ENCODE data around the gene ACTN4. TPM values are rescaled to one million over a fixed set of nuclear protein-coding genes. Genes with fewer than 3 reads are reported as not detected.

The ACTN4 gene
- total and polyA plus RNA-seq, 2 experiments from 2014 or later = 68.9 to 427 TPM

GRCh38 chr19:38730470-38730730, 83.0 kb downstream of the ACTN4 start (continued):
- no peak for TF ChIP-seq ZNF114 (CRISPR knock-in tag; IDR thresholded peaks at IDR 0.05)
- no peak for TF ChIP-seq CTCF (conservative IDR thresholded peaks at IDR 0.05; ENCODE audit: low read depth in 2 of 2)
- TF ChIP-seq CREB1 (CRISPR knock-in tag; IDR thresholded peaks at IDR 0.05; ENCODE audit: low read depth) = no peak
- no peak for TF ChIP-seq JUNB (IDR thresholded peaks at IDR 0.05; ENCODE audit: unreplicated experiment)
- no peak for TF ChIP-seq EZH2 (IDR thresholded peaks at IDR 0.05; ENCODE audit: low read depth, unreplicated experiment)
- TF ChIP-seq STAT1 (IDR thresholded peaks at IDR 0.05; ENCODE audit: unreplicated experiment) = no peak
- no peak for TF ChIP-seq NANOG (IDR thresholded peaks at IDR 0.05; ENCODE audit: borderline replicate concordance)

- Histone ChIP-seq H3K27me3 (ENCODE audit: insufficient read depth) (no peaks in the 10 kb centered on the region), H3K79me2 (replicated peaks; ENCODE audit: insufficient read depth) (no peaks in the 10 kb centered on the region), H3F3A (replicated peaks; ENCODE audit: low read depth) (peaks cover 15% of the 10 kb centered on the region; the same call in 1 of the 2 replicates), H2AFZ (no peak overlapping the region), H3K9me2 (ENCODE audit: insufficient read depth) (no peaks in the 10 kb centered on the region), H3K36me3 (ENCODE audit: insufficient read depth) (peaks cover 8% of the 10 kb centered on the region), H3K4me2 (no peak overlapping the region), H3K27ac (ENCODE audit: low read depth) (no peak overlapping the region), H4K20me1 (replicated peaks; ENCODE audit: insufficient read depth) (peaks cover 6% of the 10 kb centered on the region), H3K4me1 (ENCODE audit: insufficient read depth) (peaks cover 13% of the 10 kb centered on the region), H3K4me3 (no peak overlapping the region)
- Mint-ChIP-seq H3K4me3 (no peak overlapping the region), H3K9me3 (no peaks in the 10 kb centered on the region), H3K4me1 (peaks cover 20% of the 10 kb centered on the region), H3K27me3 (ENCODE audit: insufficient read depth, low read depth, poor library complexity) (peaks cover 43% of the 10 kb centered on the region), H3K36me3 (ENCODE audit: low read depth) (peaks cover 47% of the 10 kb centered on the region), H3K27ac (no peak overlapping the region)
- DNase-seq (ENCODE audit: low spot score) (no peak), ATAC-seq (no peak)
- TF ChIP-seq EZH2phosphoT487 (IDR thresholded peaks at IDR 0.05; ENCODE audit: unreplicated experiment) (no peak), POLR2AphosphoS5 (IDR thresholded peaks at IDR 0.05; ENCODE audit: low read depth) (no peak), CTCF (conservative IDR thresholded peaks at IDR 0.05; ENCODE audit: low read depth in 2 of 2) (no peak), ZNF462 (CRISPR knock-in tag; IDR thresholded peaks at IDR 0.05) (no peak), NANOG (IDR thresholded peaks at IDR 0.05; ENCODE audit: borderline replicate concordance) (no peak), STAT1 (IDR thresholded peaks at IDR 0.05; ENCODE audit: unreplicated experiment) (no peak), ETS1 (IDR thresholded peaks at IDR 0.05) (no peak), JUNB (IDR thresholded peaks at IDR 0.05; ENCODE audit: unreplicated experiment) (no peak), EZH2 (IDR thresholded peaks at IDR 0.05; ENCODE audit: low read depth, unreplicated experiment) (no peak)
Observed at GRCh38 chr19:38730731-38731589, 83.5 kb downstream of the ACTN4 start.

Measured in GM23338 (cell line).